Measurements from ENCODE around the gene NSG1. TPM values are rescaled to one million over a fixed set of nuclear protein-coding genes. Genes with fewer than 3 reads are reported as not detected.

Gene NSG1
- total and polyA plus RNA-seq, 2 of the 13 experiments (the other 11 are each of a cell fraction or from before 2014, with no cell fraction given), result not detected

- TF ChIP-seq, protein P1, sequence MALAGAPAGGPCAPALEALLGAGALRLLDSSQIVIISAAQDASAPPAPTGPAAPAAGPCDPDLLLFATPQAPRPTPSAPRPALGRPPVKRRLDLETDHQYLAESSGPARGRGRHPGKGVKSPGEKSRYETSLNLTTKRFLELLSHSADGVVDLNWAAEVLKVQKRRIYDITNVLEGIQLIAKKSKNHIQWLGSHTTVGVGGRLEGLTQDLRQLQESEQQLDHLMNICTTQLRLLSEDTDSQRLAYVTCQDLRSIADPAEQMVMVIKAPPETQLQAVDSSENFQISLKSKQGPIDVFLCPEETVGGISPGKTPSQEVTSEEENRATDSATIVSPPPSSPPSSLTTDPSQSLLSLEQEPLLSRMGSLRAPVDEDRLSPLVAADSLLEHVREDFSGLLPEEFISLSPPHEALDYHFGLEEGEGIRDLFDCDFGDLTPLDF (CRISPR knock-in tag; IDR thresholded peaks at IDR 0.05), result no peak
- TF ChIP-seq, protein P2, sequence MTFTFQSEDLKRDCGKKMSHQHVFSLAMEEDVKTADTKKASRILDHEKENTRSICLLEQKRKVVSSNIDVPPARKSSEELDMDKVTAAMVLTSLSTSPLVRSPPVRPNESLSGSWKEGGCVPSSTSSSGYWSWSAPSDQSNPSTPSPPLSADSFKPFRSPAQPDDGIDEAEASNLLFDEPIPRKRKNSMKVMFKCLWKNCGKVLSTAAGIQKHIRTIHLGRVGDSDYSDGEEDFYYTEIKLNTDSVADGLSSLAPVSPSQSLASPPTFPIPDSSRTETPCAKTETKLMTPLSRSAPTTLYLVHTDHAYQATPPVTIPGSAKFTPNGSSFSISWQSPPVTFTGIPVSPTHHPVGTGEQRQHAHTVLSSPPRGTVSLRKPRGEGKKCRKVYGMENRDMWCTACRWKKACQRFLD (CRISPR knock-in tag; IDR thresholded peaks at IDR 0.05; ENCODE audit: borderline replicate concordance), result no peak
- TF ChIP-seq SMAD1 (CRISPR knock-in tag; IDR thresholded peaks at IDR 0.05; ENCODE audit: borderline replicate concordance, low read depth), result no peak
- no peak for TF ChIP-seq RFX5 (IDR thresholded peaks at IDR 0.05; ENCODE audit: low read depth, low read length)
These were observed 71.1 kb downstream of the NSG1 start (continued) for GRCh38 chr4:4457803-4458553.

DNA sequence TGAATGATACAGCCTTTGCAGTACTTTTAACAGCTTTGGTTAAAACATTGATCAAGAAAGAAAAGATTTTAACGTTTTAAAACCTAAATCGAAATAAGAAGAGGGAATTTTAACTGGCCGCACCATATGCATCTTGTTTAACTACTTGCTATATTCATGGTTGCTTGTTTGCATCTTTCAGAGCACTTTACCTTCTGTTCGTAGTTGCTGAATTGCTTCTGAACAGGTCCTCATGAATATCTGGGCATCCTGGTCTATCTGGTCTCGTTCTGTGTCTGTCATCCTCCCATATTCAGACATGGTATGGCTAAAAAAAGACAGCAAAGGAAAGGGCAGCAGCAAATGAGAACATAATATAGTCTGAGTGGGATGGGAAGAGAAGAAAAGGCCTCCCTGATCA, 72.3 kb downstream of the NSG1 start:
- H3K4me1 ChIP-seq (ENCODE audit: insufficient read depth, low read length), result peaks cover 31% of the 10 kb centered on the region
- ChIA-PET CTCF (ENCODE audit: low intra/inter-chr PET ratio, low total read pairs) (no interaction called here), POLR2A (no interaction called here)
- in situ Hi-C loops (cut with HindIII; ENCODE audit: extremely low pct_ligation_motif_present, low pct_unique_long_range_greater_than_20kb), result no loop called here
- no peak overlapping the region for H3K9ac ChIP-seq (ENCODE audit: insufficient read depth, low read depth, low read length)
- WGBS (ENCODE audit: low lambda C conversion rate), result 95% methylated on average over 5 of the region's 5 CpGs
- no TSS peak for BruUV-seq (replicated peaks)
- peaks cover 9 to 52% of the 10 kb centered on the region in 2 experiments for H3K36me3 ChIP-seq (replicated peaks in 1 of 2; ENCODE audit: control insufficient read depth in 1 of 2, insufficient read depth in 2 of 2, low read length in 2 of 2)
- no peaks in the 10 kb centered on the region for H3K9me3 ChIP-seq (ENCODE audit: low read length)
- no peak overlapping the region for H3K4me2 ChIP-seq (ENCODE audit: low read depth, low read length)
- FAIRE-seq, result no peak
- H3K27me3 ChIP-seq (ENCODE audit: control insufficient read depth in 1 of 2, insufficient read depth in 2 of 2, low read length in 2 of 2), result no peaks in the 10 kb centered on the region
- intact Hi-C loops (cut with micrococcal nuclease; ENCODE audit: unreplicated experiment), result no loop called here
- no peaks in the 10 kb centered on the region for H4K20me1 ChIP-seq (ENCODE audit: insufficient read depth, low read length)
- no peak for DNase-seq (ENCODE audit: low spot score)
- no peak for ATAC-seq
- H3K4me3 ChIP-seq (replicated peaks in 1 of 3; ENCODE audit: insufficient read depth in 1 of 3, low read depth in 2 of 3, low read length in 3 of 3), result no peak overlapping the region
- no peak overlapping the region for H3K27ac ChIP-seq (ENCODE audit: extremely low read length, insufficient read depth, low read length)
- H3K79me2 ChIP-seq (ENCODE audit: insufficient read depth, low read length), result peaks cover 2% of the 10 kb centered on the region
- no peak overlapping the region for H2AFZ ChIP-seq (ENCODE audit: low read length)
- no peak for TF ChIP-seq PLRG1 (conservative IDR thresholded peaks at IDR 0.05)
- TF ChIP-seq ZNF670 (CRISPR knock-in tag; IDR thresholded peaks at IDR 0.05; ENCODE audit: borderline replicate concordance), result no peak
- no peak for TF ChIP-seq ZNF615 (CRISPR knock-in tag; IDR thresholded peaks at IDR 0.05; ENCODE audit: borderline replicate concordance)
- no peak for TF ChIP-seq POLR2G (IDR thresholded peaks at IDR 0.05; ENCODE audit: low read depth, low read length)
- no peak for TF ChIP-seq ZNF292 (CRISPR knock-in tag; IDR thresholded peaks at IDR 0.05; ENCODE audit: borderline replicate concordance, low read depth)
- TF ChIP-seq, protein P3, sequence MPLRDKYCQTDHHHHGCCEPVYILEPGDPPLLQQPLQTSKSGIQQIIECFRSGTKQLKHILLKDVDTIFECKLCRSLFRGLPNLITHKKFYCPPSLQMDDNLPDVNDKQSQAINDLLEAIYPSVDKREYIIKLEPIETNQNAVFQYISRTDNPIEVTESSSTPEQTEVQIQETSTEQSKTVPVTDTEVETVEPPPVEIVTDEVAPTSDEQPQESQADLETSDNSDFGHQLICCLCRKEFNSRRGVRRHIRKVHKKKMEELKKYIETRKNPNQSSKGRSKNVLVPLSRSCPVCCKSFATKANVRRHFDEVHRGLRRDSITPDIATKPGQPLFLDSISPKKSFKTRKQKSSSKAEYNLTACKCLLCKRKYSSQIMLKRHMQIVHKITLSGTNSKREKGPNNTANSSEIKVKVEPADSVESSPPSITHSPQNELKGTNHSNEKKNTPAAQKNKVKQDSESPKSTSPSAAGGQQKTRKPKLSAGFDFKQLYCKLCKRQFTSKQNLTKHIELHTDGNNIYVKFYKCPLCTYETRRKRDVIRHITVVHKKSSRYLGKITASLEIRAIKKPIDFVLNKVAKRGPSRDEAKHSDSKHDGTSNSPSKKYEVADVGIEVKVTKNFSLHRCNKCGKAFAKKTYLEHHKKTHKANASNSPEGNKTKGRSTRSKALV (CRISPR knock-in tag; IDR thresholded peaks at IDR 0.05), result no peak
- no peak for TF ChIP-seq MIER3 (CRISPR knock-in tag; IDR thresholded peaks at IDR 0.05; ENCODE audit: borderline replicate concordance)
- no peak for TF ChIP-seq ZNF354B (CRISPR knock-in tag; IDR thresholded peaks at IDR 0.05)
- TF ChIP-seq ZNF121 (CRISPR knock-in tag; IDR thresholded peaks at IDR 0.05), result no peak
- TF ChIP-seq, protein P4, sequence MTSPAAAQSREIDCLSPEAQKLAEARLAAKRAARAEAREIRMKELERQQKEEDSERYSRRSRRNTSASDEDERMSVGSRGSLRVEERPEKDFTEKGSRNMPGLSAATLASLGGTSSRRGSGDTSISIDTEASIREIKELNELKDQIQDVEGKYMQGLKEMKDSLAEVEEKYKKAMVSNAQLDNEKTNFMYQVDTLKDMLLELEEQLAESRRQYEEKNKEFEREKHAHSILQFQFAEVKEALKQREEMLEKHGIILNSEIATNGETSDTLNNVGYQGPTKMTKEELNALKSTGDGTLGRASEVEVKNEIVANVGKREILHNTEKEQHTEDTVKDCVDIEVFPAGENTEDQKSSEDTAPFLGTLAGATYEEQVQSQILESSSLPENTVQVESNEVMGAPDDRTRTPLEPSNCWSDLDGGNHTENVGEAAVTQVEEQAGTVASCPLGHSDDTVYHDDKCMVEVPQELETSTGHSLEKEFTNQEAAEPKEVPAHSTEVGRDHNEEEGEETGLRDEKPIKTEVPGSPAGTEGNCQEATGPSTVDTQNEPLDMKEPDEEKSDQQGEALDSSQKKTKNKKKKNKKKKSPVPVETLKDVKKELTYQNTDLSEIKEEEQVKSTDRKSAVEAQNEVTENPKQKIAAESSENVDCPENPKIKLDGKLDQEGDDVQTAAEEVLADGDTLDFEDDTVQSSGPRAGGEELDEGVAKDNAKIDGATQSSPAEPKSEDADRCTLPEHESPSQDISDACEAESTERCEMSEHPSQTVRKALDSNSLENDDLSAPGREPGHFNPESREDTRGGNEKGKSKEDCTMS (CRISPR knock-in tag; conservative IDR thresholded peaks at IDR 0.05), result no peak
- TF ChIP-seq NCOR1 (IDR thresholded peaks at IDR 0.05; ENCODE audit: borderline replicate concordance, low read length), result no peak
- TF ChIP-seq ZKSCAN1 (IDR thresholded peaks at IDR 0.05; ENCODE audit: low read length), result no peak
- TF ChIP-seq ZNF225 (CRISPR knock-in tag; IDR thresholded peaks at IDR 0.05), result no peak

Measured in HepG2 (cell line).